Body of pancreas (tissue), 4 donors: ENCODE data around the gene LHFPL6. TPM values are rescaled to one million over a fixed set of nuclear protein-coding genes. Genes with fewer than 3 reads are reported as not detected.

Source experiments
- ATAC-seq: fragments of 150-250 bp; one replicate; pipeline ENCODE4 v1.9.1; 2016
- DNase-seq, 4 donors: peaks; one replicate each; pipeline ENCODE4 v3.0.0-alpha.2; 2019
- H3K27ac ChIP-seq, 4 donors: fragments of 200-600 bp; sonication (generic); 1 replicate in 3 of 4; 2 replicates in 1 of 4; pipeline versions ENCODE4 v1.5.1 to v1.6.1; 2016 to 2019; ENCODE audit warnings: mild to moderate bottlenecking in 1 of 4, mixed read lengths in 1 of 4, moderate library complexity in 1 of 4
- H3K27me3 ChIP-seq, 2 donors: fragments of 200-600 bp; sonication (generic); one replicate each; pipeline ENCODE4 v1.6.0; 2016; ENCODE audit warnings: mild to moderate bottlenecking in 1 of 2
- H3K36me3 ChIP-seq, 2 donors: fragments of 200-600 bp; sonication (generic); replicated peaks in 1 of 2; 2 replicates each; pipeline ENCODE4 v1.5.1; 2016; ENCODE audit warnings: low read depth in 2 of 2; ENCODE audit not compliant: insufficient read depth in 1 of 2
- H3K4me1 ChIP-seq: fragments of 200-600 bp; sonication (generic); one replicate; pipeline ENCODE4 v1.6.0; 2016
- H3K4me3 ChIP-seq, 2 donors: fragments of 200-600 bp; sonication (generic); 1 replicate in 1 of 2; 2 replicates in 1 of 2; pipeline ENCODE4 v1.5.1; 2016 to 2019
- H3K9me3 ChIP-seq, 3 donors: fragments of 200-600 bp; sonication (generic); 1 replicate in 2 of 3; 2 replicates in 1 of 3; pipeline ENCODE4 v1.5.1; 2016
- POLR2A ChIP-seq, 3 donors: fragments of 450-650 bp; IDR thresholded peaks; one replicate each; pipeline ENCODE4 v1.6.1; 2016; ENCODE audit warnings: antibody characterized with exemption in 3 of 3, mild to moderate bottlenecking in 2 of 3
- WGBS, 2 donors: methylation state at CpG; one replicate each; pipeline ENCODE4 v1.1.5; 2017; 5-methylcytosine and 5-hydroxymethylcytosine counted together
- intact Hi-C: fragments of 100-400 bp; cut with DNase I; formaldehyde crosslinking; loops from one replicate; pipeline ENCODE4 v1.15.1; 2023
- total RNA-seq, 2 donors: library from RNA; depleted of rRNA; stranded (reverse); fragments of >200 nt; gene quantifications; one replicate each; pipeline ENCODE4 v1.1.0, GENCODE V29; 2016
- TF ChIP-seq, protein P1 (sequence below), 7 experiments: fragments of 450-650 bp in 4 of 7; fragments of 200-600 bp in 3 of 7; sonication (generic) in 3 of 7; IDR thresholded peaks; one replicate each; pipeline ENCODE4 v1.5.1; 2016 to 2019; ENCODE audit warnings: antibody characterized with exemption in 7 of 7

The LHFPL6 gene
- total RNA-seq, 2 donors from 2014 or later = 18.4 to 30.7 TPM

GRCh38 chr13:39461685-39462266, 141.2 kb downstream of the LHFPL6 start:
- no peaks in the 10 kb centered on the region for H3K36me3 ChIP-seq
- TF ChIP-seq, protein P1, sequence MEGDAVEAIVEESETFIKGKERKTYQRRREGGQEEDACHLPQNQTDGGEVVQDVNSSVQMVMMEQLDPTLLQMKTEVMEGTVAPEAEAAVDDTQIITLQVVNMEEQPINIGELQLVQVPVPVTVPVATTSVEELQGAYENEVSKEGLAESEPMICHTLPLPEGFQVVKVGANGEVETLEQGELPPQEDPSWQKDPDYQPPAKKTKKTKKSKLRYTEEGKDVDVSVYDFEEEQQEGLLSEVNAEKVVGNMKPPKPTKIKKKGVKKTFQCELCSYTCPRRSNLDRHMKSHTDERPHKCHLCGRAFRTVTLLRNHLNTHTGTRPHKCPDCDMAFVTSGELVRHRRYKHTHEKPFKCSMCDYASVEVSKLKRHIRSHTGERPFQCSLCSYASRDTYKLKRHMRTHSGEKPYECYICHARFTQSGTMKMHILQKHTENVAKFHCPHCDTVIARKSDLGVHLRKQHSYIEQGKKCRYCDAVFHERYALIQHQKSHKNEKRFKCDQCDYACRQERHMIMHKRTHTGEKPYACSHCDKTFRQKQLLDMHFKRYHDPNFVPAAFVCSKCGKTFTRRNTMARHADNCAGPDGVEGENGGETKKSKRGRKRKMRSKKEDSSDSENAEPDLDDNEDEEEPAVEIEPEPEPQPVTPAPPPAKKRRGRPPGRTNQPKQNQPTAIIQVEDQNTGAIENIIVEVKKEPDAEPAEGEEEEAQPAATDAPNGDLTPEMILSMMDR (IDR thresholded peaks at IDR 0.05) = no peak
- no peak for TF ChIP-seq POLR2A (IDR thresholded peaks at IDR 0.05)
- H3K4me1 ChIP-seq = no peaks in the 10 kb centered on the region
- DNase-seq (no peak), ATAC-seq (no peak)
- H3K4me3 ChIP-seq = no peak overlapping the region
- H3K9me3 ChIP-seq = no peaks in the 10 kb centered on the region
- WGBS, 2 donors = 70 to 71% methylated on average over 1 of the region's 1 CpG
- no peak overlapping the region for H3K27ac ChIP-seq
- H3K27me3 ChIP-seq = no peaks in the 10 kb centered on the region
- intact Hi-C loops = no loop called here

- no peak overlapping the region for H3K27ac ChIP-seq
- no peaks in the 10 kb centered on the region for H3K36me3 ChIP-seq
- no peak overlapping the region for H3K4me3 ChIP-seq
- WGBS, 2 donors = 96 to 98% methylated on average over 1 of the region's 1 CpG
- intact Hi-C loops = no loop called here
- H3K4me1 ChIP-seq = peaks cover 2% of the 10 kb centered on the region
- H3K9me3 ChIP-seq = no peaks in the 10 kb centered on the region
- ATAC-seq = no peak
- DNase-seq = no peak
- TF ChIP-seq, protein P1 (IDR thresholded peaks at IDR 0.05) = no peak
- TF ChIP-seq POLR2A (IDR thresholded peaks at IDR 0.05) = no peak
- no peaks in the 10 kb centered on the region for H3K27me3 ChIP-seq
Observed at GRCh38 chr13:39457274-39457673, 145.7 kb downstream of the LHFPL6 start.

- ATAC-seq (no peak), DNase-seq (no peak)
- Histone ChIP-seq H3K27ac (no peak overlapping the region), H3K36me3 (no peaks in the 10 kb centered on the region), H3K27me3 (no peaks in the 10 kb centered on the region), H3K9me3 (no peaks in the 10 kb centered on the region), H3K4me1 (peaks cover 17% of the 10 kb centered on the region), H3K4me3 (no peak overlapping the region)
- WGBS, 2 donors = 52 to 55% methylated on average over 4 of the region's 4 CpGs
- intact Hi-C loops = no loop called here
- TF ChIP-seq, protein P1 (IDR thresholded peaks at IDR 0.05) = no peak
Observed at GRCh38 chr13:39455521-39456175, 147.3 kb downstream of the LHFPL6 start.

GRCh38 chr13:39452834-39453233, 150.2 kb downstream of the LHFPL6 start:
- no peak overlapping the region for H3K27ac ChIP-seq
- peaks cover 17% of the 10 kb centered on the region for H3K4me1 ChIP-seq
- ATAC-seq = no peak
- TF ChIP-seq, protein P1 (IDR thresholded peaks at IDR 0.05) = no peak
- no peak for TF ChIP-seq POLR2A (IDR thresholded peaks at IDR 0.05)
- no peak for DNase-seq
- no peak overlapping the region for H3K4me3 ChIP-seq
- 76 to 96% methylated on average over 1 of the region's 1 CpG for WGBS, 2 donors
- intact Hi-C loops = no loop called here
- H3K27me3 ChIP-seq = no peaks in the 10 kb centered on the region
- no peaks in the 10 kb centered on the region for H3K9me3 ChIP-seq
- no peaks in the 10 kb centered on the region for H3K36me3 ChIP-seq

DNA sequence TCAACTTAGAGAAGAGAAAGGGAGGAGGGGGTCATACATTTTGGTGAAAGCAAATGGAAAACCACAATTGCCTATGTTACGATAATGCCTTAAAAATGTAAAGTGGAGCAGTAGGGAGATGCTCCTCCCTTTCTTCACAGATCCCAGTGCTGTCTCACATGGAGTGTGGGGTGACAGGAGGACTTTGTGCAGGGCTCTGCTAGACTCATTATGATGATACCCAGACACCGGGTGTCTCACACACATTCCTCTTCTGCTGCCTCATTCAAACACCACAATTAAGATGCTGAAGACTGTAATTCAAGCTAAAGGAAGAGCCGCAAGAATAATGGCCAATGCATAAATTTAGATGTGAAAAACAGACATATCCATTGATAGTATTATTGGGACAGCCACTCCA, 150.6 kb downstream of the LHFPL6 start:
- no peak for DNase-seq
- no peak for ATAC-seq
- peak overlapping the region in 2 of 4 donors; percentile 10 to 43 for H3K27ac ChIP-seq
- intact Hi-C loops = no loop called here
- no peaks in the 10 kb centered on the region for H3K36me3 ChIP-seq
- H3K27me3 ChIP-seq = no peaks in the 10 kb centered on the region
- H3K4me3 ChIP-seq = no peak overlapping the region
- 77 to 80% methylated on average over 3 of the region's 3 CpGs for WGBS, 2 donors
- TF ChIP-seq POLR2A (IDR thresholded peaks at IDR 0.05) = no peak
- TF ChIP-seq, protein P1 (IDR thresholded peaks at IDR 0.05) = no peak
- H3K9me3 ChIP-seq = no peaks in the 10 kb centered on the region
- peaks cover 17% of the 10 kb centered on the region for H3K4me1 ChIP-seq
